ENCODE results near the gene GPR132.

- TF ChIP-seq CTCF (IDR thresholded peaks at IDR 0.05; ENCODE audit: control extremely low read depth in 1 of 3, insufficient read depth in 1 of 3, low read depth in 1 of 3, low read length in 3 of 3) (no peak), CHD7 (IDR thresholded peaks at IDR 0.05; ENCODE audit: insufficient replicate concordance, low read length) (no peak), POLR2A (IDR thresholded peaks at IDR 0.05; ENCODE audit: control extremely low read depth in 1 of 2, low read depth in 2 of 2, low read length in 2 of 2) (no peak)
Observed at GRCh38 chr14:105069871-105070759, 4.9 kb upstream of the GPR132 start.

Data from H1 (cell line).